HL-60 (cell line): Measurements from ENCODE around the gene IFITM2.

Source experiments
- POLR2AphosphoS5 ChIP-seq: IDR thresholded peaks from 2 replicates; pipeline ENCODE4 v1.6.1; 2012; ENCODE audit warnings: low read depth
- TF ChIP-seq, protein P1 (sequence below): IDR thresholded peaks from one replicate; pipeline ENCODE4 v1.5.1; 2011; ENCODE audit warnings: low read length, control low read depth, inconsistent platforms; ENCODE audit not compliant: insufficient read depth

DNA sequence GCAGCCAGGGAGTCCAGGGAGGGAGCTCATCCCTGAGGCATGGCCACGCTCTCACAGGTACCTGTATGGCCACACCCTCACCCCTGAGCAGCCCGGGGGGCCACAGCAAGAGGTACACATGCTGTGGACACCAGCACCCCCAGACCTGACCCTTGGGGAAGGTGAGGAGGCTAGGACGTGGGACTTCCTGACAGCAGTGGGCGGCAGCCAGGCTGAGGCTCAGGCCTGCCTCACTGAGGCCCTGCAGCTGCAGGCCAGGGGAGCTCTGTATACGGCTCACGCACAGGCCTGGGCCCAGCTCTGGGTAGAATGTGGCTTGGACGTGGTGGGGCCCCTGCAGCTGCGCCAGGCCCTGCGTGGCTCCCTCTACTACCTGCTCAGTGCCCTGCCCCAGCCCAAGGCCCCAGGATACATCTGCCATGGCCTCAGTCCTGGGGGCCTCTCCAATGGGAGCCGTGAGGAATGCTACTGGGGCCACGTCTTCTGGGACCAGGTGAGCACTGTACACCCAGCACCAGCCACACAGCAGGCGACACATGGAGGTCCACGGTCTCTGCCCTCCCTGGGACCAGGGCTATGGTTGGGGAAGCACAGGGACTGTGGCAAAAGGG, 16.9 kb upstream of the IFITM2 start:
- TF ChIP-seq, protein P1, sequence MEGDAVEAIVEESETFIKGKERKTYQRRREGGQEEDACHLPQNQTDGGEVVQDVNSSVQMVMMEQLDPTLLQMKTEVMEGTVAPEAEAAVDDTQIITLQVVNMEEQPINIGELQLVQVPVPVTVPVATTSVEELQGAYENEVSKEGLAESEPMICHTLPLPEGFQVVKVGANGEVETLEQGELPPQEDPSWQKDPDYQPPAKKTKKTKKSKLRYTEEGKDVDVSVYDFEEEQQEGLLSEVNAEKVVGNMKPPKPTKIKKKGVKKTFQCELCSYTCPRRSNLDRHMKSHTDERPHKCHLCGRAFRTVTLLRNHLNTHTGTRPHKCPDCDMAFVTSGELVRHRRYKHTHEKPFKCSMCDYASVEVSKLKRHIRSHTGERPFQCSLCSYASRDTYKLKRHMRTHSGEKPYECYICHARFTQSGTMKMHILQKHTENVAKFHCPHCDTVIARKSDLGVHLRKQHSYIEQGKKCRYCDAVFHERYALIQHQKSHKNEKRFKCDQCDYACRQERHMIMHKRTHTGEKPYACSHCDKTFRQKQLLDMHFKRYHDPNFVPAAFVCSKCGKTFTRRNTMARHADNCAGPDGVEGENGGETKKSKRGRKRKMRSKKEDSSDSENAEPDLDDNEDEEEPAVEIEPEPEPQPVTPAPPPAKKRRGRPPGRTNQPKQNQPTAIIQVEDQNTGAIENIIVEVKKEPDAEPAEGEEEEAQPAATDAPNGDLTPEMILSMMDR: no peak
- no peak for TF ChIP-seq POLR2AphosphoS5
